Spleen (tissue), 7 donors: Measurements from ENCODE around the gene XPOT.

Source experiments
- CTCF ChIP-seq, 11 experiments: fragments of 200-600 bp in 7 of 11; fragments of 450-650 bp in 4 of 11; sonication (generic) in 4 of 11; IDR thresholded peaks in 8 of 11; conservative IDR thresholded peaks in 3 of 11; 1 replicate in 7 of 11; 2 replicates in 4 of 11; pipeline versions ENCODE4 v1.4.0 to v1.8.0; 2016 to 2021; ENCODE audit warnings: antibody characterized with exemption in 11 of 11, inconsistent platforms in 4 of 11, mild to moderate bottlenecking in 1 of 11
- POLR2A ChIP-seq, 3 donors: fragments of 450-650 bp; IDR thresholded peaks; one replicate each; pipeline ENCODE4 v1.5.1; 2017; ENCODE audit warnings: antibody characterized with exemption in 3 of 3, mild to moderate bottlenecking in 1 of 3
- donor health status: DM: no; HTN: no; CAD: no; lungs with moderate emphysema.
- donor health status: DM: no; HTN: no; CAD: no.
- donor health status: DM: no; HTN: no; CAD: no.

GRCh38 chr12:64491718-64492117, 87.5 kb downstream of the XPOT start:
- TF ChIP-seq CTCF (IDR thresholded peaks at IDR 0.05 in 8 of 11, conservative IDR thresholded peaks at IDR 0.05 in 3 of 11) (no peak), POLR2A (IDR thresholded peaks at IDR 0.05) (no peak)
